GM12878 (cell line): ENCODE data around the gene PODXL2. TPM values are rescaled to one million over a fixed set of nuclear protein-coding genes. Genes with fewer than 3 reads are reported as not detected.

Source experiments
- ATAC-seq: fragments of 200-7000 bp; cut with Tn5 transposase; 3 replicates; pipeline ENCODE4 v1.9.1; 2020; ENCODE audit warnings: mild to moderate bottlenecking, moderate library complexity
- BruUV-seq: library from RNA; stranded (reverse); fragments of 400-500 nt; replicated peaks from 2 replicates; lab custom pipeline; 2021; lab: Mats Ljungman, UMichigan
- CTCF ChIA-PET: fragments of 300-600 bp; sonication (Branson Sonifier 250); formaldehyde crosslinking; extraction: SDS; loops from one replicate; lab custom pipeline; 2021; ENCODE audit warnings: inconsistent platforms; lab: Yijun Ruan, JAX
- POLR2A ChIA-PET: fragments of 350-600 bp; formaldehyde crosslinking; extraction: SDS; loops from one replicate; lab custom pipeline; 2021; ENCODE audit warnings: inconsistent platforms; lab: Charles Lee
- RAD21 ChIA-PET: fragments of 300-600 bp; sonication (Branson Sonifier 250); formaldehyde crosslinking; loops from one replicate; lab custom pipeline; 2023; ENCODE audit warnings: antibody characterized with exemption; ENCODE audit not compliant: unreplicated experiment; lab: Charles Lee
- SMC1A ChIA-PET: fragments of 300-600 bp; sonication (Branson Sonifier 250); formaldehyde crosslinking; loops from one replicate; lab custom pipeline; 2023; ENCODE audit not compliant: unreplicated experiment, uncharacterized antibody; lab: Charles Lee
- DNase-seq: peaks from one replicate; pipeline ENCODE4 v3.0.0-alpha.2; 2011; ENCODE audit warnings: low read depth, low spot score
- FAIRE-seq: peaks from 3 replicates; lab custom pipeline; 2011; peaks lifted over from hg19 to GRCh38; lab: Jason Lieb, UNC
- H2AFZ ChIP-seq: 2 replicates; pipeline ENCODE4 v1.6.0; 2011; ENCODE audit warnings: low read depth, low read length, control low read depth; ENCODE audit not compliant: control insufficient read depth
- H3K27ac ChIP-seq: 2 replicates; pipeline ENCODE4 v1.5.1; 2011; ENCODE audit warnings: control low read depth; ENCODE audit not compliant: control insufficient read depth, insufficient read depth
- H3K27me3 ChIP-seq, 2 experiments: replicated peaks in 1 of 2; 2 replicates each; pipeline versions ENCODE4 v1.6.0 to v1.6.1; 2011; ENCODE audit warnings: low read length in 1 of 2; ENCODE audit not compliant: control insufficient read depth in 2 of 2, insufficient read depth in 2 of 2
- H3K36me3 ChIP-seq, 2 experiments: 2 replicates each; pipeline ENCODE4 v1.5.1; 2011; ENCODE audit warnings: low read length in 1 of 2; ENCODE audit not compliant: control insufficient read depth in 2 of 2, insufficient read depth in 2 of 2
- H3K4me1 ChIP-seq: 2 replicates; pipeline ENCODE4 v1.6.1; 2011; ENCODE audit warnings: mild to moderate bottlenecking, low read length, moderate library complexity, mixed read lengths; ENCODE audit not compliant: control insufficient read depth, insufficient read depth
- H3K4me2 ChIP-seq: 2 replicates; pipeline ENCODE4 v1.6.0; 2011; ENCODE audit warnings: control low read depth; ENCODE audit not compliant: control insufficient read depth, insufficient read depth
- H3K4me3 ChIP-seq: fragments of 200-600 bp; sonication (generic); 2 replicates; pipeline ENCODE4 v1.5.1; 2016
- H3K79me2 ChIP-seq: 2 replicates; pipeline ENCODE4 v1.6.0; 2011; ENCODE audit warnings: low read length; ENCODE audit not compliant: control insufficient read depth, insufficient read depth
- H3K9ac ChIP-seq: 2 replicates; pipeline ENCODE4 v1.8.0; 2011; ENCODE audit warnings: low read length, control low read depth, mixed read lengths; ENCODE audit not compliant: control insufficient read depth, insufficient read depth
- H3K9me3 ChIP-seq: replicated peaks from 3 replicates; pipeline ENCODE4 v1.5.1; 2011; ENCODE audit warnings: mild to moderate bottlenecking, low read length; ENCODE audit not compliant: control insufficient read depth, insufficient read depth
- H4K20me1 ChIP-seq: 2 replicates; pipeline ENCODE4 v1.6.0; 2011; ENCODE audit not compliant: control insufficient read depth, insufficient read depth
- DPF2 ChIP-seq: fragments of 450-650 bp; IDR thresholded peaks from 2 replicates; pipeline ENCODE4 v1.6.1; 2017; ENCODE audit warnings: mild to moderate bottlenecking
- HDAC2 ChIP-seq: fragments of 200-600 bp; sonication (generic); IDR thresholded peaks from 2 replicates; pipeline ENCODE4 v1.6.1; 2017
- SIX5 ChIP-seq: IDR thresholded peaks from 2 replicates; pipeline ENCODE4 v1.6.1; 2011; ENCODE audit warnings: mild to moderate bottlenecking, low read depth, low read length, moderate library complexity; ENCODE audit not compliant: severe bottlenecking
- YBX1 ChIP-seq: fragments of 450-650 bp; IDR thresholded peaks from 2 replicates; pipeline ENCODE4 v1.6.1; 2016; ENCODE audit warnings: antibody characterized with exemption
- WGBS: methylation state at CpG from one replicate; pipeline ENCODE4 v1.1.6; 2016; ENCODE audit warnings: low lambda C conversion rate; ENCODE audit not compliant: insufficient replicate concordance, insufficient coverage; ENCODE audit errors: missing lambda C conversion rate; 5-methylcytosine and 5-hydroxymethylcytosine counted together
- in situ Hi-C: fragments of 300-500 bp; cut with MboI; formaldehyde crosslinking; loops from 9 replicates; pipeline ENCODE4 v1.14.3; 2018; ENCODE audit warnings: mixed read lengths
- intact Hi-C: fragments of 100-400 bp; cut with micrococcal nuclease; formaldehyde crosslinking; loops from one replicate; pipeline ENCODE4 v1.14.2; 2022; ENCODE audit not compliant: unreplicated experiment
- polyA plus RNA-seq, 11 experiments: library from polyadenylated mRNA; depleted of rRNA in 4 of 11; unstranded in 6 of 11; stranded (reverse) in 5 of 11; fragments of >200 nt; fragmentation: Nextera tagmentation in 4 of 11; fragmentation: Illumina TruSeq in 1 of 11; extraction: Ambion mirVana in 4 of 11; extraction: Trizol in 1 of 11; gene quantifications; 1 replicate in 1 of 11; 2 replicates in 10 of 11; pipeline versions ENCODE4 v1.2.1 to v1.2.3, GENCODE V29; 2011 to 2016; ENCODE audit warnings: inconsistent platforms in 2 of 11, missing spikeins in 2 of 11, low read depth in 1 of 11
- total RNA-seq, 4 experiments: library from RNA; depleted of rRNA in 3 of 4; stranded (reverse); fragments of >200 nt in 3 of 4; fragmentation: Illumina TruSeq in 1 of 4; extraction: Trizol in 1 of 4; gene quantifications; 2 replicates each; pipeline versions ENCODE4 v1.2.1 to v1.2.3, GENCODE V29; 2013 to 2021
- TF ChIP-seq, protein P1 (sequence below): fragments of 450-650 bp; IDR thresholded peaks from 2 replicates; pipeline ENCODE4 v1.6.1; 2017; ENCODE audit warnings: mild to moderate bottlenecking, low read depth, inconsistent platforms; ENCODE audit not compliant: poor library complexity, severe bottlenecking
- TF ChIP-seq, protein P2 (sequence below): fragments of 450-650 bp; IDR thresholded peaks from 2 replicates; pipeline ENCODE4 v1.6.1; 2017; ENCODE audit warnings: mild to moderate bottlenecking
- TF ChIP-seq, protein P3 (sequence below): fragments of 450-650 bp; formaldehyde crosslinking; IDR thresholded peaks from 2 replicates; pipeline ENCODE4 v1.5.0; 2022; ENCODE audit warnings: mild to moderate bottlenecking, missing genetic modification characterization

Gene PODXL2
- total and polyA plus RNA-seq, 10 of the 15 experiments (the other 5 are each of a cell fraction or from before 2014, with no cell fraction given), result 0.03 to 24.4 (median 13.6) TPM; not detected in 2

DNA sequence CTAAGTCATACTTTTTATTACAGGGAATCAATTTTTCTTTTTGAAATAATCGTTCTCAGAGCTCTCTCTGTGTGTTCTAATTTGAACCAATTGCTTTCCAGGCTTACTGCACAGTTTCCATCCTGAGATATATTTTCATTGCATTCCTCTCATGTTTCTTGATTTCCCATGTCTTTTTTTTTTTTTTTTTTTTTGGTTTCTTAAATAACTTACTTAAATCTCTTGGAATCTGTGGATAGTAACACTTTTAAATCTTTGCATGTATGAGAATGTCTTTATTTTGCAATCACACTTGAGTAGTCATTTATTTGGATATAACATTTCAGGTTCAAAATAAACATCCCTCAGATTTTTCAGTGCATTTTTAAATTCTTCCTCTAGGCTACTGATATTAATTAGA lies 29.2 kb downstream of the PODXL2 start:
- Histone ChIP-seq H3K27ac (no peak overlapping the region), H3K36me3 (no peaks in the 10 kb centered on the region), H3K79me2 (no peaks in the 10 kb centered on the region), H3K9ac (no peak overlapping the region), H3K4me1 (no peaks in the 10 kb centered on the region), H3K4me3 (no peak overlapping the region), H3K27me3 (no peaks in the 10 kb centered on the region), H3K4me2 (no peak overlapping the region), H2AFZ (no peak overlapping the region), H4K20me1 (no peaks in the 10 kb centered on the region)
- BruUV-seq, result no TSS peak
- RAD21 ChIA-PET, result no interaction called here
- 8% methylated on average over 1 of the region's 1 CpG for WGBS
- SMC1A ChIA-PET, result interaction anchor here (0.9 to 1.9 kb wide), 5 partner anchors 11 to 178 kb away, joined by 3 to 5 read pairs (median 3); no protein-coding TSS in a partner anchor
- in situ Hi-C loops (no loop called here), intact Hi-C loops (no loop called here)
- FAIRE-seq, result peak; percentile 47
- DNase-seq, result no peak
- ATAC-seq, result no peak
- POLR2A ChIA-PET, result interaction anchor here (0.6 kb wide), 1 partner anchor 496 kb away, joined by 7 read pairs; no protein-coding TSS in a partner anchor
- no peak for TF ChIP-seq SIX5
- TF ChIP-seq, protein P1, sequence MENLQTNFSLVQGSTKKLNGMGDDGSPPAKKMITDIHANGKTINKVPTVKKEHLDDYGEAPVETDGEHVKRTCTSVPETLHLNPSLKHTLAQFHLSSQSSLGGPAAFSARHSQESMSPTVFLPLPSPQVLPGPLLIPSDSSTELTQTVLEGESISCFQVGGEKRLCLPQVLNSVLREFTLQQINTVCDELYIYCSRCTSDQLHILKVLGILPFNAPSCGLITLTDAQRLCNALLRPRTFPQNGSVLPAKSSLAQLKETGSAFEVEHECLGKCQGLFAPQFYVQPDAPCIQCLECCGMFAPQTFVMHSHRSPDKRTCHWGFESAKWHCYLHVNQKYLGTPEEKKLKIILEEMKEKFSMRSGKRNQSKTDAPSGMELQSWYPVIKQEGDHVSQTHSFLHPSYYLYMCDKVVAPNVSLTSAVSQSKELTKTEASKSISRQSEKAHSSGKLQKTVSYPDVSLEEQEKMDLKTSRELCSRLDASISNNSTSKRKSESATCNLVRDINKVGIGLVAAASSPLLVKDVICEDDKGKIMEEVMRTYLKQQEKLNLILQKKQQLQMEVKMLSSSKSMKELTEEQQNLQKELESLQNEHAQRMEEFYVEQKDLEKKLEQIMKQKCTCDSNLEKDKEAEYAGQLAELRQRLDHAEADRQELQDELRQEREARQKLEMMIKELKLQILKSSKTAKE, result no peak
- TF ChIP-seq, protein P2, sequence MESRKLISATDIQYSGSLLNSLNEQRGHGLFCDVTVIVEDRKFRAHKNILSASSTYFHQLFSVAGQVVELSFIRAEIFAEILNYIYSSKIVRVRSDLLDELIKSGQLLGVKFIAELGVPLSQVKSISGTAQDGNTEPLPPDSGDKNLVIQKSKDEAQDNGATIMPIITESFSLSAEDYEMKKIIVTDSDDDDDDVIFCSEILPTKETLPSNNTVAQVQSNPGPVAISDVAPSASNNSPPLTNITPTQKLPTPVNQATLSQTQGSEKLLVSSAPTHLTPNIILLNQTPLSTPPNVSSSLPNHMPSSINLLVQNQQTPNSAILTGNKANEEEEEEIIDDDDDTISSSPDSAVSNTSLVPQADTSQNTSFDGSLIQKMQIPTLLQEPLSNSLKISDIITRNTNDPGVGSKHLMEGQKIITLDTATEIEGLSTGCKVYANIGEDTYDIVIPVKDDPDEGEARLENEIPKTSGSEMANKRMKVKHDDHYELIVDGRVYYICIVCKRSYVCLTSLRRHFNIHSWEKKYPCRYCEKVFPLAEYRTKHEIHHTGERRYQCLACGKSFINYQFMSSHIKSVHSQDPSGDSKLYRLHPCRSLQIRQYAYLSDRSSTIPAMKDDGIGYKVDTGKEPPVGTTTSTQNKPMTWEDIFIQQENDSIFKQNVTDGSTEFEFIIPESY, result no peak
- no peak for TF ChIP-seq DPF2
- no peak for TF ChIP-seq HDAC2
- TF ChIP-seq, protein P3, sequence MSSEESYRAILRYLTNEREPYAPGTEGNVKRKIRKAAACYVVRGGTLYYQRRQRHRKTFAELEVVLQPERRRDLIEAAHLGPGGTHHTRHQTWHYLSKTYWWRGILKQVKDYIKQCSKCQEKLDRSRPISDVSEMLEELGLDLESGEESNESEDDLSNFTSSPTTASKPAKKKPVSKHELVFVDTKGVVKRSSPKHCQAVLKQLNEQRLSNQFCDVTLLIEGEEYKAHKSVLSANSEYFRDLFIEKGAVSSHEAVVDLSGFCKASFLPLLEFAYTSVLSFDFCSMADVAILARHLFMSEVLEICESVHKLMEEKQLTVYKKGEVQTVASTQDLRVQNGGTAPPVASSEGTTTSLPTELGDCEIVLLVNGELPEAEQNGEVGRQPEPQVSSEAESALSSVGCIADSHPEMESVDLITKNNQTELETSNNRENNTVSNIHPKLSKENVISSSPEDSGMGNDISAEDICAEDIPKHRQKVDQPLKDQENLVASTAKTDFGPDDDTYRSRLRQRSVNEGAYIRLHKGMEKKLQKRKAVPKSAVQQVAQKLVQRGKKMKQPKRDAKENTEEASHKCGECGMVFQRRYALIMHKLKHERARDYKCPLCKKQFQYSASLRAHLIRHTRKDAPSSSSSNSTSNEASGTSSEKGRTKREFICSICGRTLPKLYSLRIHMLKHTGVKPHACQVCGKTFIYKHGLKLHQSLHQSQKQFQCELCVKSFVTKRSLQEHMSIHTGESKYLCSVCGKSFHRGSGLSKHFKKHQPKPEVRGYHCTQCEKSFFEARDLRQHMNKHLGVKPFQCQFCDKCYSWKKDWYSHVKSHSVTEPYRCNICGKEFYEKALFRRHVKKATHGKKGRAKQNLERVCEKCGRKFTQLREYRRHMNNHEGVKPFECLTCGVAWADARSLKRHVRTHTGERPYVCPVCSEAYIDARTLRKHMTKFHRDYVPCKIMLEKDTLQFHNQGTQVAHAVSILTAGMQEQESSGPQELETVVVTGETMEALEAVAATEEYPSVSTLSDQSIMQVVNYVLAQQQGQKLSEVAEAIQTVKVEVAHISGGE (CRISPR knock-in tag), result no peak
- TF ChIP-seq YBX1, result no peak
- TF ChIP-seq, all 136 proteins: peak for 0
- CTCF ChIA-PET, result interaction anchor here (0.9 to 1.8 kb wide), 4 partner anchors 12 to 312 kb away, joined by 3 to 5 read pairs (median 4); no protein-coding TSS in a partner anchor
- no peaks in the 10 kb centered on the region for H3K9me3 ChIP-seq
